ENCODE results near the gene CCDC7.

DNA sequence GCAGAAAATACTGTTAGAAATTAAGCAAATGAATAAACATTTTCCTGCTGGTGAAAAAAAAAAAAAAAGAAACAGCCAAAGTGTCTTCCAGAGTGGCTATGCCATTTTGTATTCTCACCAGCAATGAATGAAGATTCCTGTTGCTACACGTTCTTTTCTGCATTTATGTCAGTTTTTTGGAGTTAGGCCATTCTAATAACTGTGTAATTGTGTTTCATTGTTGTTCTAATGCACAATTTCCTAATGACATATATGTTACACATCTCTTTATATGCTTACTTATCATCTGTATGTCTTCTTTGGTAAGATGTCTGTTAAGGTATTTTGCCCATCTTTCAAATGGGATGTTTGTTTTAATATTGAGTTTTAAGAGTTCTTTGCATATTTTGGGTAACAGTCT, 298.4 kb downstream of the CCDC7 start:
- TF ChIP-seq CREM (IDR thresholded peaks at IDR 0.05; ENCODE audit: low read depth) (no peak), ATF2 (IDR thresholded peaks at IDR 0.05; ENCODE audit: low read length) (no peak), ZZZ3 (IDR thresholded peaks at IDR 0.05; ENCODE audit: control insufficient read depth, insufficient read length, low read depth) (no peak), CTCF (IDR thresholded peaks at IDR 0.05 in 2 of 3, conservative IDR thresholded peaks at IDR 0.05 in 1 of 3; ENCODE audit: control insufficient read depth in 2 of 3, extremely low read depth in 1 of 3, insufficient read depth in 1 of 3, low read depth in 3 of 3, low read length in 3 of 3) (no peak), ZNF274 (IDR thresholded peaks at IDR 0.05; ENCODE audit: insufficient read depth, insufficient read length) (no peak), NBN (IDR thresholded peaks at IDR 0.05) (no peak), GABPA (IDR thresholded peaks at IDR 0.05; ENCODE audit: low read depth) (no peak), RAD21 (IDR thresholded peaks at IDR 0.05; ENCODE audit: insufficient read depth, low read depth, low read length) (no peak)
